ENCODE results near the gene CYS1. TPM values are rescaled to one million over a fixed set of nuclear protein-coding genes. Genes with fewer than 3 reads are reported as not detected.
"Not testable (repeated sequence)": the region's sequence is repeated elsewhere in the genome, so short reads cannot be mapped to it uniquely, and the experiment has no call there.

The CYS1 gene
- total RNA-seq, 2 experiments from 2014 or later, result 0.15 TPM; not detected in 1

GRCh38 chr2:10097352-10098148 is 17.3 kb upstream of the CYS1 start:
- ChIA-PET POLR2A (no interaction called here), CTCF (interaction anchor here (0.6 to 4.4 kb wide), 8 partner anchors 10 to 335 kb away, joined by 3 to 53 read pairs (median 4); no protein-coding TSS in a partner anchor)

DNA sequence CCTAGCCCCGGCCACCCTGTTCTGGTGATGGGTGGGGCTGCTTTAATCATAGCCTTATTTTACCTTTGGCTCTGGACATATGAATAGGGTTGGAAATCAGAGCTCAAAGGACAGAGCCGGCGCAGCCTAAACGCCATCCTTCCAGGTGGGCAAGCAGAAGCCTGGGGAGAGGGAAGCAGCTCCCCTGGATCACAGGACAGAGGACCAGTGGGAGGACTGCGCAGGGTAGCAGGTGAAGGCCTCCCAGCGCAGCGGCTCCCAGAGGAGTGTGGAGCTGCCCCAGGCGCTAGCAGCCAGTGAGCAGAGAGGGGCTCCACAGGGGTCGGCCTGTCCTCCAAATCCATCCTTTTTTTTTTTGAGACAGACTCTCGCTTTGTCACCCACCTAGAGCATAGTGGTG is 16.4 kb upstream of the CYS1 start:
- ChIA-PET CTCF (interaction anchor here (0.6 to 4.4 kb wide), 8 partner anchors 10 to 336 kb away, joined by 3 to 53 read pairs (median 4); no protein-coding TSS in a partner anchor), POLR2A (no interaction called here)

- POLR2A ChIA-PET, result no interaction called here
- CTCF ChIA-PET, result interaction anchor here (1.2 to 4.4 kb wide), 3 partner anchors 23 to 340 kb away, joined by 3 to 53 read pairs (median 5); no protein-coding TSS in a partner anchor
These were observed 15.0 kb upstream of the CYS1 start for GRCh38 chr2:10095175-10095574.

DNA sequence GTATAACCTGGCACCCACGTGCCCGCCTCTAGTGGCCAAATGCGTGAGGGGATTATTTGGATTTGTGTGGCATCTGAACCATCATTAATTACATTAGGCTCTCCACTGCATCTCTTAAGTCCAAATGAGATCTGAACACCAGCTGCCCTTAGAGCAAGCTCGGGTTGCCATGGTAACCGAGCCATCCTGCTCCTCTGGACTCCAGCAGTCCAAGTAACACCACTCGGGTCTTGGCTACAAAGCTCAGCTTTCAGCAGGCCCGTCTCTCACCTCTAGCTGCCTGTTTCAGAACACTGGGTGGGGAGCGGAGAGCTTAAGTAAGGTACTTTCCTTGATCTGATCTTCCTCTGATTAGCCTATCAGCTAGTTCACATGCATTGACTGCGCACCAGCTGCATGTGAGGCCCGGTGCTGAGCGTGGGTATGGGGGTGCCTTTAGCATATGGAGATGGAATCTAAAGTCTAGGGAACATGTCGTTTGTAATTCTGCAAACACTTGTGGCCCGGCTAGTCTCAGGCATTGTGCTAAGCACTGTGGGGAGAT is 14.1 kb upstream of the CYS1 start:
- ChIA-PET CTCF (interaction anchor here (1.2 to 4.4 kb wide), 3 partner anchors 22 to 341 kb away, joined by 3 to 53 read pairs (median 5); no protein-coding TSS in a partner anchor), POLR2A (no interaction called here)

DNA sequence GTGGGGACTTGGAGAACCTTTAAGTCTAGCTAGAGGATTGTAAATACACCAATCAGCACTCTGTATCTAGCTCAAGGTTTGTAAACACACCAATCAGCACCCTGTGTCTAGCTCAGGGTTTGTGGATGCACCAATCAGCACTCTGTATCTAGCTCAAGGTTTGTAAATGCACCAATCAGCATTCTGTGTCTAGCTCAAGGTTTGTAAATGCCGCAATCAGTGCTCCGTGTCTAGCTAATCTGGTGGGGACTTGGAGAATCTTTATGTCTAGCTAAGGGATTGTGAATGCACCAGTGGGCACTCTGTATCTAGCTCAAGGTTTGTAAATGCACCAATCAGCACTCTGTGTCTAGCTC is 11.7 kb upstream of the CYS1 start:
- POLR2A ChIA-PET, result not testable (repeated sequence)
- CTCF ChIA-PET, result interaction anchor here (1.5 to 1.6 kb wide), 3 partner anchors 19 to 63 kb away, joined by 3 to 7 read pairs (median 3); no protein-coding TSS in a partner anchor

GRCh38 chr2:10091182-10091888 is 11.1 kb upstream of the CYS1 start:
- POLR2A ChIA-PET, result no interaction called here
- CTCF ChIA-PET, result interaction anchor here (0.6 to 1.6 kb wide), 4 partner anchors 19 to 673 kb away, joined by 3 to 7 read pairs (median 3); no protein-coding TSS in a partner anchor

GRCh38 chr2:10089565-10090190 is 9.5 kb upstream of the CYS1 start:
- CTCF ChIA-PET, result interaction anchor here (1.0 to 4.6 kb wide), 2 partner anchors 8 to 17 kb away, joined by 3 to 15 read pairs; no protein-coding TSS in a partner anchor
- POLR2A ChIA-PET, result no interaction called here

- POLR2A ChIA-PET, result no interaction called here
These were observed 7.1 kb upstream of the CYS1 start for GRCh38 chr2:10087360-10087759.

DNA sequence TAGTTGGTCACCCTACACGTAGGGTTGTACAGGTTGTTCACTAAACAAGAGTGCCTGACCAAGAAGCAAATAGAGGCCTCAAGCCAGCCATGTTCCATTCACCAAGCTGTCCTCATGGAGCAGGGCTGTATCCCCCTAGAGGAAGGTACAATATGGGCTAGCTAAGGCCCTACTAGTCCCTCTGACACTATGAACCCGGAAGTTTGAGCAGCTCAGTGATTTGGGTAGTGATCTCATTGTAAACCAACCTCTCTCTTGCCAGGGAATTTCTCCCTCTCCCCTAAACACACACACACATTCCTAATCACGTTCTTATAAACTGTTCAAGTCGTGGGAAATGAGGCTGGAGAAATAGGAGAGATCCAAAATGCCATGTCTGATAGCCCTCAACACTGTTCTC is 6.7 kb upstream of the CYS1 start:
- ChIA-PET POLR2A (no interaction called here), CTCF (interaction anchor here (1.7 to 4.6 kb wide), 3 partner anchors 10 to 18 kb away, joined by 3 to 15 read pairs (median 7); no protein-coding TSS in a partner anchor)

More at GRCh38 chr2:10087360-10087759, 7.1 kb upstream of the CYS1 start:
- CTCF ChIA-PET, result interaction anchor here (1.7 to 4.6 kb wide), 3 partner anchors 10 to 19 kb away, joined by 3 to 15 read pairs (median 7); no protein-coding TSS in a partner anchor

GRCh38 chr2:10085668-10086059 is 5.5 kb upstream of the CYS1 start:
- ChIA-PET POLR2A (no interaction called here), CTCF (interaction anchor here (0.6 to 2.0 kb wide), 4 partner anchors 13 to 349 kb away, joined by 3 to 9 read pairs (median 5); no protein-coding TSS in a partner anchor)

- CTCF ChIA-PET, result interaction anchor here (1.4 kb wide), 2 partner anchors 12 to 350 kb away, joined by 3 to 9 read pairs; no protein-coding TSS in a partner anchor
- POLR2A ChIA-PET, result no interaction called here
These were observed 4.9 kb upstream of the CYS1 start for GRCh38 chr2:10085043-10085667.

- POLR2A ChIA-PET, result no interaction called here
- CTCF ChIA-PET, result interaction anchor here (1.4 kb wide), 2 partner anchors 11 to 351 kb away, joined by 3 to 9 read pairs; no protein-coding TSS in a partner anchor
These were observed 4.1 kb upstream of the CYS1 start for GRCh38 chr2:10084223-10084865.

GRCh38 chr2:10083692-10084211 is 3.5 kb upstream of the CYS1 start:
- ChIA-PET POLR2A (no interaction called here), CTCF (no interaction called here)

- ChIA-PET CTCF (interaction anchor here (0.8 kb wide), 1 partner anchor 11 kb away, joined by 4 read pairs; no protein-coding TSS in a partner anchor), POLR2A (no interaction called here)
These were observed 2.8 kb upstream of the CYS1 start for GRCh38 chr2:10083046-10083445.

GRCh38 chr2:10080536-10081304 is 509 bp upstream of the CYS1 start:
- ChIA-PET POLR2A (no interaction called here), CTCF (interaction anchor here (1.6 to 13.2 kb wide), 2 partner anchors 8 to 356 kb away, joined by 8 to 129 read pairs; no protein-coding TSS in a partner anchor)

DNA sequence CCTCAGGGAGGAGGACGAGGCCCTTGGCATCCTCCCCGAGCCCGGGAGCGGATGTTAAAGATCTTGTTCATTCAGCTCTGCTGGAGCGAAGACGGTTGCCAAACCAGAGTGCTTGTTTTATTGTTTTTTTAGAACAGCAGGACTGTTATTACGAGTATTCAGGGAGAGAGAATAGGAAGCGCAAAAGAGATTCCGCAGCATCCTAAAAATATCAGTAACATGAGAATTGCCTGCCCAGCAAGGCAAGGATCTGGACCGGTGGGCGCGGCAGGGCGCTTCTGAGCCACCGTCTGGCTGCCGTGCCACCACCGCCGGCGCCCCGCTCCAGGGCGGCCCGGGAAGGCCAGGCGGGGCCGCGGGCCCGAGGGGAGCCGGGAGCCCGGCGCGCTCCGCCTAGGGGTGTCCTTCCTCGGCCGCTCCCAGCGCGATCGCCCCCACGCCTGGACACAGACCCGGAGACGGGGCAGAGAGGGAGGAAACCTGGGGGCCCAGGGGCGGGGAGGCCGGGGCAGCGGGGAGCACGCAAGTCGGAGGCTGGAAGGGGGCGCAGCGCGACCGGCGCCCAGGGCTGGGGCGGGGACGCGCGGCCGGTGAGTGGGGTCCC is 843 bp downstream of the CYS1 start:
- CTCF ChIA-PET, result interaction anchor here (13.2 kb wide), 1 partner anchor 357 kb away, joined by 129 read pairs; no protein-coding TSS in a partner anchor
- POLR2A ChIA-PET, result no interaction called here

Data from activated CD8-positive, alpha-beta memory T cell treated with anti-CD3 and anti-CD28 coated beads for 36 hours (primary cell).